Spleen (tissue), 11 donors: ENCODE data around the gene ATP2C2. TPM values are rescaled to one million over a fixed set of nuclear protein-coding genes. Genes with fewer than 3 reads are reported as not detected.
A peak's percentile ranks its signal among the peaks of the same experiment; 100 is the strongest.

Experiments
- DNase-seq: peaks from one replicate; pipeline ENCODE4 v3.0.0-alpha.2; 2020
- H3K27ac ChIP-seq, 8 donors: fragments of 200-600 bp; sonication (generic) in 7 of 8; 1 replicate in 4 of 8; 2 replicates in 4 of 8; pipeline versions ENCODE4 v1.5.0 to v1.8.0; 2016 to 2021; ENCODE audit warnings: inconsistent platforms in 4 of 8, mild to moderate bottlenecking in 4 of 8, moderate library complexity in 1 of 8
- H3K27me3 ChIP-seq, 7 donors: fragments of 200-600 bp; sonication (generic) in 6 of 7; replicated peaks in 1 of 7; 1 replicate in 4 of 7; 2 replicates in 3 of 7; pipeline versions ENCODE4 v1.5.0 to v1.8.0; 2016 to 2021; ENCODE audit warnings: inconsistent platforms in 3 of 7, mild to moderate bottlenecking in 1 of 7
- H3K36me3 ChIP-seq, 6 donors: fragments of 200-600 bp; sonication (generic) in 5 of 6; 1 replicate in 4 of 6; 2 replicates in 2 of 6; pipeline versions ENCODE4 v1.5.0 to v1.8.0; 2016 to 2021; ENCODE audit warnings: inconsistent platforms in 2 of 6
- H3K4me1 ChIP-seq, 6 donors: fragments of 200-600 bp; sonication (generic) in 5 of 6; 1 replicate in 3 of 6; 2 replicates in 3 of 6; pipeline versions ENCODE4 v1.5.0 to v1.8.0; 2016 to 2021; ENCODE audit warnings: inconsistent platforms in 3 of 6
- H3K4me3 ChIP-seq, 8 donors: fragments of 200-600 bp; sonication (generic) in 7 of 8; 1 replicate in 4 of 8; 2 replicates in 4 of 8; pipeline versions ENCODE4 v1.5.0 to v1.8.0; 2016 to 2021; ENCODE audit warnings: inconsistent platforms in 4 of 8, mild to moderate bottlenecking in 4 of 8, moderate library complexity in 2 of 8
- H3K9me3 ChIP-seq, 8 donors: fragments of 200-600 bp; sonication (generic) in 7 of 8; 1 replicate in 4 of 8; 2 replicates in 4 of 8; pipeline versions ENCODE4 v1.5.0 to v1.8.0; 2016 to 2021; ENCODE audit warnings: inconsistent platforms in 4 of 8
- POLR2A ChIP-seq, 3 donors: fragments of 450-650 bp; IDR thresholded peaks; one replicate each; pipeline ENCODE4 v1.5.1; 2017; ENCODE audit warnings: antibody characterized with exemption in 3 of 3, mild to moderate bottlenecking in 1 of 3
- POLR2AphosphoS5 ChIP-seq, 3 donors: sonication (generic); formaldehyde crosslinking; IDR thresholded peaks; one replicate each; pipeline ENCODE4 v1.5.1; 2017; ENCODE audit warnings: antibody characterized with exemption in 3 of 3
- WGBS, 5 donors: extraction: QIAGEN DNeasy Blood & Tissue Kit in 3 of 5; methylation state at CpG; one replicate each; pipeline versions ENCODE4 v1.1.5 to v1.1.7; 2013 to 2018; 5-methylcytosine and 5-hydroxymethylcytosine counted together
- intact Hi-C: fragments of 100-400 bp; cut with DNase I; formaldehyde crosslinking; loops from one replicate; pipeline ENCODE4 v1.15.0; 2023; ENCODE audit warnings: low total_unique reads
- polyA plus RNA-seq, 3 donors: library from polyadenylated mRNA; stranded (reverse); fragments of 200-250 nt; gene quantifications; one replicate each; pipeline ENCODE4 v1.2.1, GENCODE V29; 2013
- total RNA-seq, 7 donors: library from RNA; depleted of rRNA in 3 of 7; stranded (reverse); fragments of >200 nt in 3 of 7; fragmentation: NEBNext Ultra II Directional in 4 of 7; extraction: Animal tissue kit (Norgen Biotek cat#: 25700) in 4 of 7; gene quantifications; one replicate each; pipeline versions ENCODE4 v1.1.0 to v1.2.1, GENCODE V29; 2016 to 2021
- TF ChIP-seq, protein P1 (sequence below), 11 experiments: fragments of 200-600 bp in 7 of 11; fragments of 450-650 bp in 4 of 11; sonication (generic) in 4 of 11; IDR thresholded peaks in 8 of 11; conservative IDR thresholded peaks in 3 of 11; 1 replicate in 7 of 11; 2 replicates in 4 of 11; pipeline versions ENCODE4 v1.4.0 to v1.8.0; 2016 to 2021; ENCODE audit warnings: antibody characterized with exemption in 11 of 11, inconsistent platforms in 4 of 11, mild to moderate bottlenecking in 1 of 11
- donor health status: healthy with polysubstance abuse.
- donor health status: DM: no; HTN: no; CAD: no; lungs with moderate emphysema.
- donor health status: DM: no; HTN: no; CAD: no.
- donor health status: Bipolar disorder and iron deficiency.
- donor health status: healthy.
- donor health status: DM: no; HTN: no; CAD: no.
- donor health status: DM: yes; HTN: yes; CAD: no.

The ATP2C2 gene
- total and polyA plus RNA-seq, 10 donors = 0.09 to 8.1 (median 1.2) TPM

DNA sequence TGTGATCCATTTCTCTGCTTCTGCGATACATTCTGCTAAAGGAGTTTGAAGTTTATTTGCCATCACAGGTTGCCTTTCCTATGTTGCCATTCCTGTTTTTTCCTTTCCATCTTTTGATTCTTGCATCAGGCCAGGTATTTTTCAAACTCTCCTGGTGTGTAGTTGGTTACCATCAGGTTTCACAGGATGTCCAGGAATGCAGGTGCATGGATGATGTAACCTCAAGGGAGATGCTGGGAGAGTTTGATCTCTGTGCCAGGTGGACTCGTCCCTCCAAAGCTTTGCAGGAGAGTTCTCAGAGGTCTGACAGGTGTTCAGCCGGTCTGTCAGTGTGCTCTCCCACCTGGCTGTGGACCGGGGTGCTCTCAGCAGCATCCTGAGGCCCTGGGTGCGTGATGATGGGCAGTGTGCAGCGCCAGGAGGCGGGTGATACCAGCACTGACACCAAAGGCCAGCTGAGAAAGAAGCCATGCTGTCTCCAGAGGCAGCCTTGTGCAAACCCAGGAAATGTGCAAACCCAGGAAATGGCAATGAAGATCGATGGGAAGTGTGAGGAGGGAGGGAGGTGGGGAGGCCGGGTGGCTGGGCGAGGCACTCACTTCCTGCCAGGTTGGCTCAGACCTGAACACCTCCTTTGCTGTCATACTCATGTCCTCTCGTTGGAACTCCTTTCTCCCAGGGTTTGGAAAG, 1.7 kb downstream of the ATP2C2 start:
- DNase-seq = no peak
- H3K9me3 ChIP-seq = no peaks in the 10 kb centered on the region
- H3K27ac ChIP-seq = no peak overlapping the region
- peaks cover 8 to 38% (median 18%) of the 10 kb centered on the region in 6 donors for H3K4me1 ChIP-seq
- TF ChIP-seq, protein P1, sequence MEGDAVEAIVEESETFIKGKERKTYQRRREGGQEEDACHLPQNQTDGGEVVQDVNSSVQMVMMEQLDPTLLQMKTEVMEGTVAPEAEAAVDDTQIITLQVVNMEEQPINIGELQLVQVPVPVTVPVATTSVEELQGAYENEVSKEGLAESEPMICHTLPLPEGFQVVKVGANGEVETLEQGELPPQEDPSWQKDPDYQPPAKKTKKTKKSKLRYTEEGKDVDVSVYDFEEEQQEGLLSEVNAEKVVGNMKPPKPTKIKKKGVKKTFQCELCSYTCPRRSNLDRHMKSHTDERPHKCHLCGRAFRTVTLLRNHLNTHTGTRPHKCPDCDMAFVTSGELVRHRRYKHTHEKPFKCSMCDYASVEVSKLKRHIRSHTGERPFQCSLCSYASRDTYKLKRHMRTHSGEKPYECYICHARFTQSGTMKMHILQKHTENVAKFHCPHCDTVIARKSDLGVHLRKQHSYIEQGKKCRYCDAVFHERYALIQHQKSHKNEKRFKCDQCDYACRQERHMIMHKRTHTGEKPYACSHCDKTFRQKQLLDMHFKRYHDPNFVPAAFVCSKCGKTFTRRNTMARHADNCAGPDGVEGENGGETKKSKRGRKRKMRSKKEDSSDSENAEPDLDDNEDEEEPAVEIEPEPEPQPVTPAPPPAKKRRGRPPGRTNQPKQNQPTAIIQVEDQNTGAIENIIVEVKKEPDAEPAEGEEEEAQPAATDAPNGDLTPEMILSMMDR (IDR thresholded peaks at IDR 0.05 in 8 of 11, conservative IDR thresholded peaks at IDR 0.05 in 3 of 11) = no peak
- TF ChIP-seq POLR2AphosphoS5 (IDR thresholded peaks at IDR 0.05) = no peak
- peaks cover 3 to 80% (median 41%) of the 10 kb centered on the region in 7 donors for H3K27me3 ChIP-seq
- no peaks in the 10 kb centered on the region for H3K36me3 ChIP-seq
- intact Hi-C loops = no loop called here
- H3K4me3 ChIP-seq = no peak overlapping the region
- 37 to 54% (median 47%) methylated on average over 11 of the region's 11 CpGs for WGBS, 5 donors

GRCh38 chr16:84370723-84371552, 2.6 kb downstream of the ATP2C2 start:
- intact Hi-C loops = no loop called here
- peaks cover 3 to 83% (median 41%) of the 10 kb centered on the region in 7 donors for H3K27me3 ChIP-seq
- TF ChIP-seq POLR2AphosphoS5 (IDR thresholded peaks at IDR 0.05) (no peak), POLR2A (IDR thresholded peaks at IDR 0.05) (no peak)
- TF ChIP-seq, protein P1 (IDR thresholded peaks at IDR 0.05 in 8 of 11, conservative IDR thresholded peaks at IDR 0.05 in 3 of 11) = no peak
- H3K9me3 ChIP-seq = no peaks in the 10 kb centered on the region
- WGBS, 5 donors = 61 to 75% (median 69%) methylated on average over 8 of the region's 8 CpGs
- H3K36me3 ChIP-seq = no peaks in the 10 kb centered on the region
- DNase-seq = no peak
- H3K27ac ChIP-seq = no peak overlapping the region
- peaks cover 8 to 38% (median 18%) of the 10 kb centered on the region in 6 donors for H3K4me1 ChIP-seq
- no peak overlapping the region for H3K4me3 ChIP-seq

GRCh38 chr16:84371553-84371865, 3.2 kb downstream of the ATP2C2 start:
- H3K4me3 ChIP-seq = no peak overlapping the region
- 73 to 86% (median 79%) methylated on average over 3 to 4 of the region's 4 CpGs for WGBS, 5 donors
- no peak for DNase-seq
- no peak overlapping the region for H3K27ac ChIP-seq
- intact Hi-C loops = no loop called here
- H3K27me3 ChIP-seq = peaks cover 3 to 80% (median 39%) of the 10 kb centered on the region in 7 donors
- no peaks in the 10 kb centered on the region for H3K36me3 ChIP-seq
- TF ChIP-seq POLR2A (IDR thresholded peaks at IDR 0.05) (no peak), POLR2AphosphoS5 (IDR thresholded peaks at IDR 0.05) (no peak)
- TF ChIP-seq, protein P1 (IDR thresholded peaks at IDR 0.05 in 8 of 11, conservative IDR thresholded peaks at IDR 0.05 in 3 of 11) = no peak
- H3K9me3 ChIP-seq = no peaks in the 10 kb centered on the region
- H3K4me1 ChIP-seq = peaks cover 8 to 38% (median 18%) of the 10 kb centered on the region in 6 donors

GRCh38 chr16:84373907-84374489, 5.7 kb downstream of the ATP2C2 start:
- Histone ChIP-seq H3K4me3 (no peak overlapping the region), H3K27ac (peak overlapping the region in 1 of 8 donors; percentile 38), H3K36me3 (no peaks in the 10 kb centered on the region), H3K4me1 (peaks cover 0 to 16% (median 2%) of the 10 kb centered on the region in 6 donors), H3K9me3 (no peaks in the 10 kb centered on the region), H3K27me3 (peaks cover 0 to 71% (median 16%) of the 10 kb centered on the region in 7 donors)
- TF ChIP-seq POLR2AphosphoS5 (IDR thresholded peaks at IDR 0.05) = no peak
- TF ChIP-seq POLR2A (IDR thresholded peaks at IDR 0.05) = no peak
- TF ChIP-seq, protein P1 (IDR thresholded peaks at IDR 0.05 in 8 of 11, conservative IDR thresholded peaks at IDR 0.05 in 3 of 11) = no peak
- DNase-seq = no peak
- intact Hi-C loops = no loop called here
- 72 to 85% (median 79%) methylated on average over 10 of the region's 10 CpGs for WGBS, 5 donors
